ENCODE data around the gene SORCS2.

GRCh38 chr4:7704625-7705024, 512.3 kb downstream of the SORCS2 start:
- TF ChIP-seq CTCF (IDR thresholded peaks at IDR 0.05; ENCODE audit: low read depth, low read length) (no peak), EZH2phosphoT487 (IDR thresholded peaks at IDR 0.05; ENCODE audit: low read depth) (no peak)
